OCI-LY7 (cell line): Measurements from ENCODE around the gene PTCH1. TPM values are rescaled to one million over a fixed set of nuclear protein-coding genes. Genes with fewer than 3 reads are reported as not detected.

Source experiments
- BruUV-seq: library from RNA; stranded (reverse); fragments of 400-500 nt; replicated peaks from 2 replicates; lab custom pipeline; 2021; lab: Mats Ljungman, UMichigan
- CTCF ChIA-PET: fragments of 300-600 bp; sonication (Branson Sonifier 250); formaldehyde crosslinking; loops from one replicate; lab custom pipeline; 2022; ENCODE audit warnings: antibody characterized with exemption; ENCODE audit not compliant: unreplicated experiment; lab: Charles Lee
- POLR2A ChIA-PET: fragments of 300-600 bp; sonication (Branson Sonifier 250); formaldehyde crosslinking; loops from one replicate; lab custom pipeline; 2022; ENCODE audit warnings: antibody characterized with exemption; lab: Charles Lee
- DNase-seq: peaks from one replicate; pipeline ENCODE4 v3.0.0-alpha.2; 2015; ENCODE audit warnings: low spot score
- H2AFZ ChIP-seq: fragments of 200-600 bp; sonication (generic), shearing (Covaris generic); 2 replicates; pipeline ENCODE4 v1.6.1; 2014; ENCODE audit warnings: mild to moderate bottlenecking, antibody characterized with exemption, low read length, moderate library complexity
- H3K27ac ChIP-seq: fragments of 200-600 bp; sonication (generic); 2 replicates; pipeline ENCODE4 v1.5.1; 2014; ENCODE audit warnings: mixed run types, low read depth, mild to moderate bottlenecking, moderate library complexity, low read length, inconsistent platforms; ENCODE audit not compliant: poor library complexity, severe bottlenecking
- H3K36me3 ChIP-seq: fragments of 200-600 bp; sonication (generic); 2 replicates; pipeline ENCODE4 v1.6.1; 2014; ENCODE audit warnings: mild to moderate bottlenecking, antibody characterized with exemption, low read length, moderate library complexity, mixed read lengths; ENCODE audit not compliant: insufficient read depth
- H3K4me1 ChIP-seq: fragments of 200-600 bp; sonication (generic); 2 replicates; pipeline ENCODE4 v1.5.1; 2014; ENCODE audit warnings: mild to moderate bottlenecking, low read length; ENCODE audit not compliant: insufficient read depth, poor library complexity, severe bottlenecking
- H3K4me2 ChIP-seq: fragments of 200-600 bp; sonication (generic); 2 replicates; pipeline ENCODE4 v1.6.1; 2014; ENCODE audit warnings: mild to moderate bottlenecking, low read length
- H3K4me3 ChIP-seq: fragments of 200-600 bp; sonication (generic); 2 replicates; pipeline ENCODE4 v1.5.1; 2014; ENCODE audit warnings: mild to moderate bottlenecking, low read depth, low read length; ENCODE audit not compliant: poor library complexity, severe bottlenecking
- H3K79me2 ChIP-seq: fragments of 200-600 bp; sonication (generic); 2 replicates; pipeline ENCODE4 v1.6.1; 2016; ENCODE audit warnings: low read depth, mild to moderate bottlenecking, low read length, moderate library complexity, mixed read lengths; ENCODE audit not compliant: insufficient read depth
- H3K9me2 ChIP-seq: fragments of 200-600 bp; sonication (generic); 2 replicates; pipeline ENCODE4 v1.6.1; 2016; ENCODE audit warnings: mild to moderate bottlenecking, low read length, mixed read lengths; ENCODE audit not compliant: insufficient read depth
- H3K9me3 ChIP-seq: fragments of 200-600 bp; sonication (generic); 2 replicates; pipeline ENCODE4 v1.6.1; 2014; ENCODE audit warnings: mild to moderate bottlenecking, mixed run types, low read length, mixed read lengths
- H4K20me1 ChIP-seq: fragments of 200-600 bp; sonication (generic); 2 replicates; pipeline ENCODE4 v1.6.1; 2014; ENCODE audit warnings: mild to moderate bottlenecking, antibody characterized with exemption, low read length, moderate library complexity, mixed read lengths; ENCODE audit not compliant: insufficient read depth
- CTCF ChIP-seq: fragments of 200-600 bp; sonication (generic); conservative IDR thresholded peaks from 2 replicates; pipeline ENCODE4 v1.5.1; 2014; ENCODE audit warnings: mild to moderate bottlenecking, antibody characterized with exemption, low read length, moderate library complexity, mixed read lengths
- EZH2phosphoT487 ChIP-seq: fragments of 200-600 bp; sonication (generic); IDR thresholded peaks from 2 replicates; pipeline ENCODE4 v1.6.1; 2018; ENCODE audit warnings: low read depth, borderline replicate concordance, mild to moderate bottlenecking, mixed run types, antibody characterized with exemption, low read length, moderate library complexity, mixed read lengths
- intact Hi-C: fragments of 100-400 bp; cut with micrococcal nuclease; formaldehyde crosslinking; loops from one replicate; pipeline ENCODE4 v1.10.0; 2022; ENCODE audit not compliant: unreplicated experiment
- total RNA-seq, 2 experiments: library from RNA; depleted of rRNA in 1 of 2; stranded (reverse); fragments of >200 nt in 1 of 2; shearing (Covaris generic) in 1 of 2; gene quantifications; 2 replicates each; pipeline ENCODE4 v1.2.3, GENCODE V29; 2014 to 2022

The PTCH1 gene
- total RNA-seq, 2 experiments from 2014 or later = 13.1 to 36.1 TPM

- H3K9me3 ChIP-seq = no peaks in the 10 kb centered on the region
- H3K36me3 ChIP-seq = peaks cover 75% of the 10 kb centered on the region
- intact Hi-C loops = no loop called here
- BruUV-seq = no TSS peak
- no peaks in the 10 kb centered on the region for H4K20me1 ChIP-seq
- ChIA-PET CTCF (interaction anchor here (1.8 kb wide), 1 partner anchor 30 kb away, joined by 7 read pairs; no protein-coding TSS in a partner anchor), POLR2A (interaction anchor here (1.7 kb wide), 1 partner anchor 25 kb away, joined by 5 read pairs; no protein-coding TSS in a partner anchor)
- H3K79me2 ChIP-seq = peaks cover 5% of the 10 kb centered on the region; the same call in 1 of the 2 replicates
- H3K27ac ChIP-seq = no peak overlapping the region
- H3K9me2 ChIP-seq = no peaks in the 10 kb centered on the region
- TF ChIP-seq EZH2phosphoT487 = no peak
- TF ChIP-seq CTCF = no peak
- no peak overlapping the region for H3K4me3 ChIP-seq
- peaks cover 48% of the 10 kb centered on the region for H3K4me1 ChIP-seq
- H2AFZ ChIP-seq = no peak overlapping the region
- no peak for DNase-seq
- H3K4me2 ChIP-seq = peak overlapping the region; percentile 98; the same call in 1 of the 2 replicates
Observed at GRCh38 chr9:95465115-95465514, 51.7 kb downstream of the PTCH1 start.

- intact Hi-C loops = loop anchor here (2.0 kb wide), 1 partner anchor 37 kb away; no protein-coding TSS in a partner anchor
- TF ChIP-seq CTCF = no peak
- TF ChIP-seq EZH2phosphoT487 = no peak
- H3K9me3 ChIP-seq = no peaks in the 10 kb centered on the region
- H3K27ac ChIP-seq = peak overlapping the region; percentile 100
- peak; percentile 16 for DNase-seq
- ChIA-PET CTCF (interaction anchor here (0.6 to 1.0 kb wide), 2 partner anchors 8 to 39 kb away, joined by 6 to 7 read pairs; no protein-coding TSS in a partner anchor), POLR2A (interaction anchor here (0.5 to 3.7 kb wide), 12 partner anchors 11 to 440 kb away, joined by 3 to 33 read pairs (median 4); no protein-coding TSS in a partner anchor)
- H3K36me3 ChIP-seq = peaks cover 78% of the 10 kb centered on the region
- no peaks in the 10 kb centered on the region for H4K20me1 ChIP-seq
- H3K9me2 ChIP-seq = no peaks in the 10 kb centered on the region
- H2AFZ ChIP-seq = peak overlapping the region; percentile 51
- peak overlapping the region; percentile 98 for H3K4me2 ChIP-seq
- H3K4me3 ChIP-seq = peak overlapping the region; percentile 65
- peaks cover 48% of the 10 kb centered on the region for H3K4me1 ChIP-seq
- BruUV-seq = no TSS peak
- H3K79me2 ChIP-seq = peaks cover 5% of the 10 kb centered on the region; the same call in 1 of the 2 replicates
Observed at GRCh38 chr9:95463148-95464060, 53.4 kb downstream of the PTCH1 start.
